Stimulated activated CD4-positive, alpha-beta T cell treated with anti-CD3 and anti-CD28 coated beads, Interleukin-15, amount 100 ng/mL, for 48 hours (primary cell): ENCODE results near the gene BAK1.
"Not testable (repeated sequence)": the region's sequence is repeated elsewhere in the genome, so short reads cannot be mapped to it uniquely, and the experiment has no call there.

ENCODE experiments used
- DNase-seq, 2 donors: peaks; one replicate each; pipeline ENCODE4 v3.0.0-alpha.2; 2020; ENCODE audit warnings: low read depth in 2 of 2

Gene BAK1

DNA sequence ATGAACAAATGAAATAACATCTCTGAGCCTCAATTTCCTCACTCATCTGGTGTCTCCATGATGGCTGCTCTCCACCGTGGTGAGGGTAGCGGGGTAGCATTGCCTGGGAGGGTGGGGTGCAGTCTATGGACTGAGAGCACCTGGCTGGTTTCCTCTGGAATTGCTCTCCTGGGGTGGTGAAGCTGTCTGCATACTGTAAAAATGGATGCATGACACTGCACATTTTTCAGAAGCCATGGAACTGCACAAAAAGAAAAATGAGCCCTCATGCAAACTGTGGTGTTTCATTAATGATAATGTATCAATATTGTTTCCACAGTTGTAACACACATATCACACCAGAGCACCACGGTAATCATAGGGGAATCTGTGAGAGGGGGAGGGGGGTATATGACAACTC is 28.9 kb upstream of the BAK1 start:
- DNase-seq: no peak

DNA sequence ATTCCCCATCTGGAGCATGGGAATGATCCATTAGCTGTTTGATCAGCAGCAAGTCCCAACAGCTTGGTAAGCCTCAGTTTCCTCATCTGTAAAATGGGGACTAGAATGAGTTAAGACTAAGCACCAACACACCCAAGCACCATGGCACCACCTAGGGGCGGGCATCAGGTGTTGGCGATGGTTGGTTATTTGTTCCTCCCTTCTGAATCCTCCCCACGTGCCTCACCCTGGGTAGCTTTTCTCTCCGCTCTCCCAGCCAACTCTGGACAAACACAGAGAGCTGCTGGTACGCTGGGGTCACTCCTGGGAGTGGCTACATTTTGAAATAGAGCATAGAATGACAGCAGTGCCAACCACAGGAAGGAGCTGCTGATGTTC is 27.7 kb upstream of the BAK1 start:
- no peak for DNase-seq

DNA sequence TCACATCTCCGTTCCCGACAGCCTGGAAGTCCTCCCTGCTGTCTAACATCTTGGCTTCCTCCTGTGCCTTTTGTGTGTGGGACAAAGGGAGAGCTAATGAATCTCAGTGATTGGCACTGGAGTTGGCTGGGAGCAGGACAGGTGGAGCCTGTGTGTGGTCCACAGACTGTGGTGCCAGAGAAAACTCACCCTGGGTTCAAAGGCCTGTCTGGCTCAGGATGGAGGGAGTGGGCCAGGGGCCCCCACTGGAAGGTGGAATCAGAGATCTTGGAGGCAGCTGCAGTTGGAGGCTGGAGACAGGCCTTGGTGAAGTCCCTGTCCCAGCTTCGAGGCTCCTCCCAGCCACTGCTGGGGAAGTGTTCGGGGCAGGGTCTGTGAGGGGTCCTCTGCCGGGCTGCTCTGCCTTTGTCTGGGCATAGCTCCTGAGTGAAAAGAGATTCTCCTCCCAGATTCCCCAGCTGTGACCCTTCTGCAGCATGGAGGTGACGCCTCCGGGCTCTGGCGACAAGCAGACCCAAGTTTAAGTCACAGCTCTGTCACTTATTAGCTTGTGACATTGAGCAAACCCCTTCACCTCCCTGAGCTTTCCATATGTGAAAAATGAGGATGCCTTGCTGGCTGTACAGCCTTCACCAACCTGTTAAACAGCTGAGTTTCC is 27.2 kb upstream of the BAK1 start:
- no peak for DNase-seq

DNA sequence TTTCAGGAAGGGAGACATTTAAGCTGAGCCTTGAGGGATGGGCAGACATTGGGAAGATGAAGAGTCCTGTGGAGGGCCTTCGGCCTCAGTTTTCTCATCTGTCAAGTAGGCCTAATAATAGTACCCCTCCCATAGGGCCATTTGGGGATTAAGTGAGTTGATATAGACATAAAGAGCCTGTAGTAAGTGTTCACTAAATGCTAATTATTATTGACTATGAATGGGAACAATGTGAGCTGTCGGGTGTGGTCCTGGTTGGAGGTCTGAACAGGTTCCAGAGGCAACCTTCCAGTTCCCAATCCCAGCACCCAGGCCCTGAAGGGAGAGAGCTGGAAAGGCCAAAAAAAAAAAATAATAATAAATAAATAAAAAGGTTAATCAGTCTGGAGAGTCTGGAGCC is 26.6 kb upstream of the BAK1 start:
- DNase-seq: no peak

DNA sequence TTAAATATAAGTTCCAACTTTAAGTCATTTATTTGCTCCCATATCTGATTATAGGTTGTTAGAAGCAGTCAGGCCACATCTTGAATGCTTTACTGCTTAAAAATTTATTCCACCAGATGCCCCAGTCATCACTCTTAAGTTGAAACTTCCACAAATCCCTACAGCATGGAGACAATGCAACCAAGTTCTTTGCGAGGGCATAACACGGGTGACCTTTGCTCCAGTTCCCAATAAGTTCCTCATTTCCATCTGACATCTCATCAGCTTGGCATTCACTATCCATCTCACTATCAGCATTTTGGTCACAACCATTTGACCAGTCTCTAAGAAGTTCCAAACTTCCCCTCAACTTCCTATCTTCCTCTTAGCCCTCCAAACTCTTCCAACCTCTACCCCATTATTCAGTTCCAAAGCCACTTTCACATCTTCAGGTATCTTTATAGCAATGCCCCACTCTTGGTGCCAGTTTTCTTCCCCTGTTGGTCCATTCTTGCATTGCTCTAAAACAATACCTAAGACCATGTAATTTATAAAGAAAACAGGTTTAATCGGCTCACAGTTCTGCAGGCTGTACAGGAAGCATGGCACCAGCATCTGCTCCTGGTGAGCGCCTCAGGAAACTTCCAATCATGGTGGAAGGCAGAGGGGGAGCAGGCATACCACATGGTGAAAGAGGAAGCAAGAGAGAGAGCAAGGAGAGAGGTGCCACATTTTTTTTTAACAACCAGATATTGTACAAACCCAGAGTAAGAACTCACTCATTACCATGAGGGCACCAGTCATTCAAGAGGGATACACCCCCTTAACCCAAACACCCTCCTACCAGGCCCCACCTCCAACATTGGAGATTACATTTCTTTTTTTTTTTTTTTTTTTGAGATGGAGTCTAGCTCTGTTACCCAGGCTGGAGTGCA is 25.1 kb upstream of the BAK1 start:
- no peak for DNase-seq

DNA sequence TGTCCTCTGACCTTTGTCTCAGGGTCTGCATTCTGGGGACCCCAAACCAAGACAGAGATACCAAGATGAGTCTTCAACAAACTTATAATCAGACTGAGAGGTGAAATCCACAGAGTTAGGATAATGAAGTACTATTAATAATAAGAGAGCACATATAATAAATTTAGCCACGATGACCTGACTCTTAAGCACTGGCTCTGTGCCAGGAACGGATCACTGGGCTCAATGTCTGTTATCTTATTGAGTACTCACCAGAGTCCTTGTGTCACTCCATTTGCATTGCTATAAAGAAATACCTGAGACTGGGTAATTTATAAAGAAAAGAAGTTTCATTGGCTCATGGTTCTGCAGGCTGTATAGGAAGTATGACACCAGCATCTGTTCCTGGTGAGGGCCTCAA is 22.1 kb upstream of the BAK1 start:
- DNase-seq: no peak

DNA sequence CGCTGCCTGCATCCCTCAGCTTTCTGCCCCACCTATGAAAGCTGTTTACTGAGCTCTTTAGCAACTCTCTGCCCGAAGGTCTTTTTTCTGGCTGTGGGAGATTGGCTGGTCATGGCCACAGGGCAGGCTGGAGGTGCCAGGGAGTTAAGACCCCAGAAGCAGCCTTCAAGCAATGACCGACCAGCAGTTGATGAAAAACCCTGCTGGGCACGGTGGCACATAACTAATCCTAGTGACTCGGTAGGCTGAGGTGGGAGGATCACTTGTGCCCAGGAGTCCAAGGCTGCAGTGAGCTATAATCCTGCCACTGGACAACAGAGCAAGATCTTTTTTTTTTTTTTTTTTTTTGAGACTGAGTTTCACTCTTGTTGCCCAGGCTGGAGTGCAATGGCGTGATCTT is 20.7 kb upstream of the BAK1 start:
- DNase-seq: no peak

DNA sequence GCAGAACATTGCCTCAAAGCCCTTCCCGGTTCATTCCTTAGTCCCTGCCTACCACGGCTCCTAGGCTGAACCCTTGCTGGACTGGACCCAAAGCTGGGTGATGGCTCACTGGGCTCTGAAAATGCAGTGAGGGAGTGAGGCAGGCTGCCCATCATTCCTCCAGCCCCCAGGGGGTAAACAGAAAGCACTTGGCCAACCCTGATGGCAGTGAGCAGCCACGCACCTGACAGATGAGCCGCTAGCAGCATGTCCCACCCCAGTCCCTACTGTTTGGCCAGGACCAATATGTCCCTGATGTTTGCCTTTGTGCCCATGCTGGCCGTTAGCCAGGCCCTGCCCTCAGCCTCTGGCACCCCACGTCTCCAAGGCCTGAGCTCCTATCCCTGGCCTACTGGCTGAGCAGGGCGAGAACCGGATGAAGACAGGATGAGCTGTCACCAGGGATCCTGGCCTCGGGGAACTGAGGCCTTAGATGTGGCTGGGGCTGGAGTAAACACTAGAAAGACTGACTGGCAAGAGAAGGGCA is 19.4 kb upstream of the BAK1 start:
- no peak for DNase-seq

DNA sequence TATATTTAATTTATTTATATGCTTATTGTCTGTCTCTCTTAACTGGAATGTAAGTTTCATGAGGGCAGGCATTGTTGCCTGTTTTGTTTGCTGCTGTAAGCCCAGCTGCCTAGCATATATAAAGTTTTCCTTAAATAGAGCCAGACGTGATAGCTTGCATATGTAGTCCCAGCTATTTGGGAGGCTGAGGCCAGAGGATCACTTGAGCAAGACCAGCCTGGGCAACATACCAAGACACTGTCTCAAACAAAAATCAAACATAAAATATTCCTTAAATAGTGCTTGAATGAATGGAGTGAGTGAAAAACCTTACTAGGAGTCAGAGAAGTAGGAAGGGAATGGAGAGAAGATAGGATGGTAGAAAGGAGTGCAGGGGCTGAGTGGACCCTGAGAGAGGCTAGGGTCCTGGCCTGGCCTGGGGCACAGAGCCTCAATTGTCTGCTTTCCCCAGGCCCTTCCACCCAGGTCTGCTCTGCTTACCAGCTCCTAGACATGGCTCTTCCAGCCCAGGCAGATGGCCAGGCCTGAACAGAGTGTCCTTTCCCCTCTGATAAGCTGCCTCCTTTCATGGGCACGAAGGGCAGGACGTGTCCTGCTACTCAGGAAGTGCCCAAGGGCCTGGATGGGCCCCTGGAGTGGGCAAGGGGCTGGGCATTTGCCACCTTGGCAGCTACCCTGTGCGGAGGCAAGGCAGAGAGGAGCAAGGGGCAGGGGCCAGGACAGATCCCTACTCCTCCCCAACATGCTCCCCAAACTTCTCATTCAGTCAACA is 17.7 kb upstream of the BAK1 start:
- no peak for DNase-seq

DNA sequence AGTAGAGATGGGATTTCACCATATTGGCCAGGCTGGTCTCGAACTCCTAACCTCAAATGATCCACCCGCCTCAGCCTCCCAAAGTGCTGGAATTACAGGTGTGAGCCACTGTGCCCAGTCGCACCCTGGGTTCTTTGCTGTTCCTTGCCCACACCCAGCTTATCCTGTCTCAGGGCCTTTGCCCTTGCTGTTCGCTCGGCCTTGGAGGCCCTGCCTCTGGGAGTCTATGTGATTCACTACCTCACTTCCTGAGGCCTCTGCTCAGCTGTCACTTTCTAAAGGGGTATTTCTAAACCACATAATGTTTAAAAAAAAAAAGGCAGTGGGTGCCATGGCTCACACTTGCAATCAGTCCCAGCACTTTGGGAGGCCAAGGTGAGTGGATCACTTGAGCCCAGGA is 16.8 kb upstream of the BAK1 start:
- DNase-seq: not testable (repeated sequence)

DNA sequence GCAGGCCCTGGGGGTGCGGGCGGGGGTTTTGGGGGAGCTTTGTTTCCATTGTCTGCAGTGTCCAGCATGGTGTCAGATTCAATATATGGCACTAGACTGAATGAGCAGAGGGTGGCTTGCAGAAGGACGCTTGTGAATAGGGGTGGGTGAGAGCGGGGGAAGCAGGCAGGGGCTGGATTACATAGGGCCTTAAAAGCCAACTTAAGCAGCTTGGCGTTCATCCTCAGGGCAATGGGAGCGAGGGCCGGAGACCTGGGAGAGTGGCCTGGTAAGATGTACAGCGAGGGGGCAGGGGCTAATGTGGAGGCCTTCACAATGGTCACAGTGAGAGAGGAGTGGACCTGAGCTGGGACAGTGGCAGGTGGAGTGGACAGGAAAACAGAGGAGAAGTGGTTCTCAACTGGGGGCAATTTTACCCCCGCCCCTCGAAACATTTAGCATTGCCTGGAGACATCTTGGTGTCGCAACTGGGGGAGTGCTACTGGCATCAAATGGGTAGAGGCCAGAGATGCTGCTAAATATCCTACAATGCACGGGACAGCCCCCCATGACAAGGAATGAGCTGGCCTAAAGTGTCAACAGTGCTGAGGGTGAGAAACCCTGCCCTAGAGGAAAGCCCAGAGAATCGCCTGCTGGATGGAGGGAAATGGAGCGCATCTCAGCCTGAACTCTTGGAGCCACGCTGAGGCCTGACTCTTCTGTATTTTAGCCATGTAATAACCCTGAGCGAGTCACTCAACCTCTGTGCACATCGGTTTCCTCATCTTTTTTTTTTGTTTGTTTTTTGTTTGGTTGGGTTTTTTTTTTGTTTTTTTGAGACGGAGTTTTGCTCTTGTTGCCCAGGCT is 15.1 kb upstream of the BAK1 start:
- DNase-seq: no peak

DNA sequence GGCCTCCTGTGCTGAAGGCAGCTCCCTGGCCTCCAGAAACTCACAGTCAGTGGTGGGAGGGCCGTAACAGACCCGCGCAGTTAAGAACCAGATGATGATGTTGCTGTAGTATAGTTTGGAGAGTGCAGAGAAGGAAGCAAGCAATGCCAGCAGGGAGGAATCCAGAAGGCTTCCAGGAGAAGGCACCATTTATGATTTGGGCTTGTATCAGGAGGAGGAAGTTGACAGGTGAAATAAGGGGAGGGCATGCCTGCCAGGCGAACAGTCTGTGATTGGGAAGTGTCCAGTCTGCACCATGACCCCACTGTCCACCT is 13.3 kb upstream of the BAK1 start:
- DNase-seq: no peak

DNA sequence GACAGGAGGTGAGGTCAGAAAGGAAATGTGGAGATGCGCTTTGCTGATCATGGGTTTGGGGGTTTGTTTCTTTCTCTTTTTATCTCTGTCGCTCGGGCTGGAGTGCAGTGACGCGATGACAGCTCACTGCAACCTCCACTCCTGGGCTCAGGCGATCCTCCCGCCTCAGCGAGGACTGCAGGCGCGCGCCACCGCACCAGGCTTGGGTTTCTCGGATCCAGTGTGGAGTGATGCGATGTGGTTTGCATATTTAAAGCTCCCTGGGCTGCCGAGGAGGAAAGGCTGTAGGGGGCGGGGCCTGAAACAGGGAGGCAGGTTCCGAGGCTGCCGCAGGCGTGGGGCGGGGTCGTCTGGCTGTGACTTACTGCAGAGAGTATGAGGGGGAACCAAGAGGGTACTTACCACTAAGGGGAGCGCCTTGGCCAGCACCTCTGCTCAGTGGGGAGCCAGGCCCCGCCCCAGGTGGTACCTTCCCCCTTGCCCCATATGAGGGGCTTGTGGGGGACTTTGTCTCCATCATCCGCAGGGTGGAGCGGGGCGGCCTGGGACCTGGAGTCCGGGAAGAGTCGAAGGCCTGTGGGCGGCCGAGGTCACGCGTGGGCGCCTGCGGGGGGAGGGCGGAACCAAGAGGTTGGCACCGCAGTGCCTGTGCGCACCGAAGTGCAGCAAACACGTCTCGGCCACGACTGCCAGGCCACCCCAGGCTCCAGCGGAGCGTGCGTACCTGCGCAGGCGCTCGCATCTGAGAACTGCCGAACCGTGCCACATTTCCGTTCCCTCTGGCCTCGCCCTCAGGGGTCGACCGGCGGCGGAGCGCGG is 12.7 kb upstream of the BAK1 start:
- peak in 1 of 2 donors; percentile 33 for DNase-seq

DNA sequence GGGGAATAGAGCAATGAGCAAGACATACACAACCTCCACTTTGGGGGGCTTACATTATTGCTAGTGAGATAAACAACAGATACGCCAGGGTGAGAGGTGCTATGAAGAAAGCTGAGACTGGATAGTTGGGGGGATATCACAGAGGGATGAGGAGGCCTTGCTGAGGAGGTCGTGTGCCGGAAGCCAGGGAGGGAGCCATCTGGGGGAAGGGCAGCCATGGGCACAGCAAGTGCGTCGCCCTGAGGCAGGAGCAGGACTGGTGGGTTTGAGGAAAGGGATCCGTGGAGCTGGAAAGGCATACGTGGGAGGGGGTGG is 12.2 kb upstream of the BAK1 start:
- no peak for DNase-seq

DNA sequence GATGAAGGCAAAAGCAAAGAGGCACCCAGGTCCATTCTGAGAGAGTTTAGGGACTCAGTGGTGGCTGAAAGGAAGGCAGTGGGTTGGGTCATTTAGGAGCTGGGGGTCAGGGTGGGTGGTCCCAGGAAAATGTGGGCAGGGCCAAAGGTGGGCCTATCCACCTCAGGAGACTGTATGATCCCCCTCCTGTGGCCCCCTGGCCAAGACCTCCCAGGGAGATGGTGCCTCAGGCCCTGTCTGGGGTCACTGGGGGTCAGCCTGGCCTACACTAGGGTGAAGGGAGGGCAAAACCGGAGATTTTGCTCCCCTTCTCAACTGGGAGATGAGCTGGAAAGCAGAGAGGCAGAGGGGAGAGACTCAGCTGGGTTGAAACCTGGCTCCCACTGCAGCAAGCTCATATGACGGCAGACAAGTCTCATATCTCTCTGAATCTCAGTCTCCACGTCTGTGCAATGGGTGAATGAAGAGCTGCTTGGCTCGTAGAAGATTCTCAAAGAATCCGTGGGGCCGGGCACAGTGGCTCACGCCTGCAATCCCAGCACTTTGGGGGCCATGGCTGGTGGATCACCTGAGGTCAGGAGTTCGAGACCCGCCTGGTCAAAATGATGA is 11.5 kb upstream of the BAK1 start:
- no peak for DNase-seq

DNA sequence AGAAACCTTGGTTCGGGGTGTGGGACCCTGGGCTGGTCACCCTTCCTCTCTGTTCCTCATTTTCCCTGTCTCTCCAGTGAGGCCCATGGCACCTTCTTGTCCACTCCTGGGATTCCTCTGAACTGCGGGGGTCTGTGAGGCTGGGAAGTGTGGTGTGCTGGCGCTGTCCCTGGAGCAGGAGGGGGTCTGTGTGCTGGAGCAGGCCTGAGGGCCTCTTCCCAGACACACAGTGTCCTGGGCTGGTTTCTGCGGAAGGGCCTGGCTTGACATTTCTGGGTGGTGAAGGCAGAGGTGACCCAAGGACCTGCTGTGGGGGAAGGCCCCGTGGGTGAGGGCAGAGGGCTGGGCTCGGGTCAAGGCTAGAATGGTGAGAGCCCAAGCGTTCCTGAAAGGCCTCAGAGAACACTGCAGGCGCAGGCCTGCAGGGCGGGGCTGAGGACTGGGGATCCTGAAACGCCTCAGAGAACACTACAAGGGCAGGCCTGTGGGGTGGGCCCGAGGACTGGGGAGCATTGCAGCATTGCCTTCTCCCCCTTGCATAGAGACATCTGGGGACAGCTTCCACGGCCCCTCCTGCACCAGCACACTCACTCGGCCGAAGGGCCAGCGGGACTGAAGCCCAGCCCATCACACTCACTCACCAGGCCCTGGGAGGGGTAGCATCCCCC is 10.6 kb upstream of the BAK1 start:
- no peak for DNase-seq

DNA sequence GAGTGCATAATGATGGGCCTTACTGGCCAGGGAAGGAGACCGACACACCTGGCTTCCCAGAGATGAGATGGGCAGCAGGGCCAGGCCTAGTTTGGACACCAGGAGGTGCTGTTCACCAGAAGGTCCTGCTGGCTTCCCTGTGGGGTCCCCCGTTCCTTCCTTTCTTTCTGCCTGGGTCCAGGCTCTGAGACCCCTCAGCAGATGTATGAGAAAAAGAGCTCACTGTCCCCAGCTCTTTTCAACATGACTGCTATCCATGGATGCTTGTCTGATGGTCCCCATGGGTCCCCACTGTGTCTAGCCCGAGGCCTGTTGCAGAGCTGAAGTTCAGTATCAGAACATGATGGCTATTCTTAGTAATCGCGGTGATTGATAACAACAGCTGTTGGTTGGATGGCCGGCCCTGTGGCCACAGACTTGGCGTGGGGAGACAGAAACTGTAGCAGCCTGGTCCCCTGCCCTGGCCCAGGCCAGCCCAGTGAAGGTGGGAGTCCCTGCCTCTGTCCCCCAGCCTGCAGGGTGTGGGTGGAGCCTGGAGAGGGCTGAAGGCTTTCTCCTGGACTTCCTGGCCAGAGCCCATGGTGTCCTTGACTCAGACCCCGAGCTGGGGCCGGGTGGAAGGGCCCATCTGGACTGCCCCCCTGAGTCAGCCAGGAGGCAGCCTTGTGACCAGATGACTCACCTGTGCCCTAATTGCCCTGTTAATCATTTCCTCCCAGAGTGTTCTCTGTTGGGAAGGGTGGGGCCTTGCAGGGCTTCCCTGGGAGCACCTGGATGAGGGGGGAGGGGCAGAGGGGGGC is 9.9 kb upstream of the BAK1 start:
- peak in 1 of 2 donors; percentile 38 for DNase-seq

DNA sequence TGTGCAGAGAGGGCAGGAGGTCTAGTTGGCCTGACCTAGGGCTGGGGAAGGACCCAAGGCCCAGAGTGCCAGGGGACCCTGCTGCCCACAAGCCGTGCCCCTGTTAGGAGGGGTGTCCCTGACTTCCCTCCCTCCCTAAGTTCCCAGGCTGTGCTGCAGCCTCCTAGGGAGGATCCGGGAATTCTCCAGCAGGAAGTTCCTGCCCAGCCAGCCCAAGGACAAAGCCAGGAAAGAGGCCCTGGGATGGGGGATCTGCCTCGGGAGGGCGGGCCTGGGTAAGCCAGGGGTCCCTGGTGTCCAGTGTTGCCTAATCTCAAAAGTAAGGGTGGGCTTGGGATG is 9.3 kb upstream of the BAK1 start:
- no peak for DNase-seq

DNA sequence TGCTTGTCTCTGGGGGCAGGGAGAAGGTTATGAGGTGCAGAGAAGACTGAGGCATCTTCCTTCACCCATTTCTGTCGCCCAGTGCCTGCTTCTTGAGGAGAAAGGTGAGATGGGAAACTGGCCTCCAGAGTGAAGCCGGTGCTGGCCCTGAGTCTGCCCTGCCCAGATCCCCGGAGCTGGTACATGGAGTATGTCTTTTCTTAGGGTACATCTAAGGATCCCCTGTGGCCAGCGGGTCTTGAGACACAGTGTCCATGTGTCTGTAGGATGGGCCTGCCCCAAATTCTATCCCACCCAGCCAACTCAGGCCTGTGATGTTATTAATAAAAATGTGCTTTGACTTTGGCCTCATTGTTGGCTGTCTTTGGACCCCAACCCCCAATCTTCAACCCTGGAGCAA is 8.8 kb upstream of the BAK1 start:
- no peak for DNase-seq
